GM13977 (cell line): Measurements from ENCODE around the gene COL6A5.

Source experiments
- DNase-seq: peaks from one replicate; pipeline ENCODE4 v3.0.0; 2012; ENCODE audit warnings: low spot score
- in situ Hi-C: fragments of 300-500 bp; cut with MboI; formaldehyde crosslinking; loops from one replicate; pipeline ENCODE4 v1.12.0; 2022; ENCODE audit warnings: low sequenced_read_pairs, low pct_unique_long_range_greater_than_20kb, mixed read lengths, inconsistent platforms; ENCODE audit not compliant: unreplicated experiment
- TF ChIP-seq, protein P1 (sequence below): IDR thresholded peaks from 2 replicates; pipeline ENCODE4 v1.5.1; 2012; ENCODE audit warnings: mild to moderate bottlenecking, control low read depth; ENCODE audit not compliant: insufficient read depth; ENCODE audit errors: extremely low read depth, missing control alignments

The COL6A5 gene

DNA sequence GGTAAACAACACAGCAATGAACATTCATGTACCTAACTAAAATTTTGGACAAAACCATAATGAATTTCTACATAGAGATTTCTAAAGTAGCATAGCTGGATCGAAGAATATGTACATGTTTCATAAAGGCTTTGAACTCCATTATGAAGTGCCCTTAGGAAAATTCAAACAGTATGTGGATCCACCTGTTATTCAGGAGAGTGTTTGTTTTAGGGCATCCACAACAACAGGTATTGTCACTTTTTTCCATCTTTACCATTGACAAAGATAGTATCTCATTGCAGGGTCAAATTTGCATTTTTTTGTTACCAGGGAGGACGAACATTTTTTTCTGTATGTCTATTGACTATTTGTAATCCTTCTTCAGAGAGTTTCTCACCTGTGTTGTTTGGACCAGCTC lies 75.0 kb downstream of the COL6A5 start:
- no peak for DNase-seq
- TF ChIP-seq, protein P1, sequence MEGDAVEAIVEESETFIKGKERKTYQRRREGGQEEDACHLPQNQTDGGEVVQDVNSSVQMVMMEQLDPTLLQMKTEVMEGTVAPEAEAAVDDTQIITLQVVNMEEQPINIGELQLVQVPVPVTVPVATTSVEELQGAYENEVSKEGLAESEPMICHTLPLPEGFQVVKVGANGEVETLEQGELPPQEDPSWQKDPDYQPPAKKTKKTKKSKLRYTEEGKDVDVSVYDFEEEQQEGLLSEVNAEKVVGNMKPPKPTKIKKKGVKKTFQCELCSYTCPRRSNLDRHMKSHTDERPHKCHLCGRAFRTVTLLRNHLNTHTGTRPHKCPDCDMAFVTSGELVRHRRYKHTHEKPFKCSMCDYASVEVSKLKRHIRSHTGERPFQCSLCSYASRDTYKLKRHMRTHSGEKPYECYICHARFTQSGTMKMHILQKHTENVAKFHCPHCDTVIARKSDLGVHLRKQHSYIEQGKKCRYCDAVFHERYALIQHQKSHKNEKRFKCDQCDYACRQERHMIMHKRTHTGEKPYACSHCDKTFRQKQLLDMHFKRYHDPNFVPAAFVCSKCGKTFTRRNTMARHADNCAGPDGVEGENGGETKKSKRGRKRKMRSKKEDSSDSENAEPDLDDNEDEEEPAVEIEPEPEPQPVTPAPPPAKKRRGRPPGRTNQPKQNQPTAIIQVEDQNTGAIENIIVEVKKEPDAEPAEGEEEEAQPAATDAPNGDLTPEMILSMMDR: no peak
- in situ Hi-C loops: no loop called here

DNA sequence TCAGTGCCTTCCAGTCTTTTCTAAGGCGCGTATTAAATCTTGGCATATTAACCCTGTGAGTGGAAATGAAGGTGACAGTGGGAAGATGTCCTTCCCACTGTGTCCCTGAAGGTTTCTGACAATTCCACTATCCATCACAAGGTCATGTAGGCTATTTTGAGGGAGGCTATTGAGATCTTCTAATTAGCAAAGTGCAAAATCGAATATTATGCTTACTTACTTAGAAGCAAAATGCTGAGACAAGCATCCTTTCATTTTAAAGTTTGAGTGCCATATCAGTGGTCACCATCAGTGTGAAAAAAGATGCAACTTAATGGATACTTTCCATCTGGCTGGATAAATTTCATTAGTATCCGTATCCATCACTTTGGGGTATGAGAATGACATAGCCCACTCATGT lies 77.6 kb downstream of the COL6A5 start:
- TF ChIP-seq, protein P1: no peak
- in situ Hi-C loops: no loop called here
- no peak for DNase-seq

DNA sequence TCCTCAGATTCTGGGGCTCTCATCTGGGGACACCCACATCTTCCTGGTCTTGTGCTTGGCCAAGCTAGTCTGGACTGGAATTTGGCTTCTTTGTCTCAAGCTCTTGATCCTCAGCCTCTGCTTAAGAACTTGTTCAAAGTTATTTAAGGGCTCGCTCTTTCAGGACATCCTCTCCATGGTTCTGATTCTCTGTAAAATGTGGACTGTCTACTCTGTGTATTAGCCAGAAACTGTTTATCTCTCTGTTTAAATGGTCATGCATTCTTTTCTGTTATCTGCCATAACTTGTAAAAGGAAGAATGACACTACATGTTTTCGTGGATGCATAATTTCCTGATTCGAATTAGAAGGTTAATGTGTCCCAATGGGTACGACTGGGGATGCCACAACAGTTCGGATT lies 79.4 kb downstream of the COL6A5 start:
- in situ Hi-C loops: no loop called here
- no peak for DNase-seq
- TF ChIP-seq, protein P1: no peak

DNA sequence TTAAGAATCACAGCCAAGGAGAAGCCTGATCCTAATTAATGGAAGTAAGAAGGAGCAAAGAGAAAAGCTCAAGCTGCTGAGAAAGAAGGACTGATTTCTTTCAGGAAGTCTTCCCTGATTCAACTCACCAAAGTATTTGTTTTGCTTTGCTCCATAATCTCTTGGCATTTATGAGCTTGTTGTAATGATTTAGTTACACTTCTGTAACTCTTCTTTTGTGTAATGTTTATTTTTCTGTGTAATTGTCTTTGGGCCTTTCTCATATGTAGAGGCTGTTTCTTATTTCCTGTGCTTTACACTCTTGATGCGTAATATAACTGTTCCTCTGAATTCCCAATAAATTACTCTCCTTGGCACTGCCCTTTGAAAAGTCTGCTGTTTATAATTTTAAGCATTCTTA lies 80.0 kb downstream of the COL6A5 start:
- TF ChIP-seq, protein P1: no peak
- DNase-seq: no peak
- in situ Hi-C loops: no loop called here

DNA sequence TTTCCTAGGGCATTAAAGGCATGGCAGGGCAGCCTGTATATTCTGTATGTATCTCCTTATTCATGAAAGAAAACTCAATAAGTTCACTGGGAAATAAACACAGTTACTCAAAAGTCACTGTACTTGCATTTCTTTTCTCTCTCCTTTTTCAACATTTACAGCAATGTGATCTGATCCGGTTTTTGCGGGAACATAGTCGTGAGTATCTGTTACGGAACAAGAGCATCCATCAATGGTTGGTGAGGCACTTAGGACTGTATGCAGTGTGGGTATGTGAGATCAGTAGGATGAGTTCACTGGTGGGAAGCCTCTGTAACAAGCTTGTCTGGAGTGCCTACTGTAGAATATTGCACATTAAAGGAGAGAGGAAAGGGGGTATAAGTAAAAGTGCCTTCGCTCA lies 80.7 kb downstream of the COL6A5 start:
- DNase-seq: no peak
- TF ChIP-seq, protein P1: no peak
- in situ Hi-C loops: no loop called here

DNA sequence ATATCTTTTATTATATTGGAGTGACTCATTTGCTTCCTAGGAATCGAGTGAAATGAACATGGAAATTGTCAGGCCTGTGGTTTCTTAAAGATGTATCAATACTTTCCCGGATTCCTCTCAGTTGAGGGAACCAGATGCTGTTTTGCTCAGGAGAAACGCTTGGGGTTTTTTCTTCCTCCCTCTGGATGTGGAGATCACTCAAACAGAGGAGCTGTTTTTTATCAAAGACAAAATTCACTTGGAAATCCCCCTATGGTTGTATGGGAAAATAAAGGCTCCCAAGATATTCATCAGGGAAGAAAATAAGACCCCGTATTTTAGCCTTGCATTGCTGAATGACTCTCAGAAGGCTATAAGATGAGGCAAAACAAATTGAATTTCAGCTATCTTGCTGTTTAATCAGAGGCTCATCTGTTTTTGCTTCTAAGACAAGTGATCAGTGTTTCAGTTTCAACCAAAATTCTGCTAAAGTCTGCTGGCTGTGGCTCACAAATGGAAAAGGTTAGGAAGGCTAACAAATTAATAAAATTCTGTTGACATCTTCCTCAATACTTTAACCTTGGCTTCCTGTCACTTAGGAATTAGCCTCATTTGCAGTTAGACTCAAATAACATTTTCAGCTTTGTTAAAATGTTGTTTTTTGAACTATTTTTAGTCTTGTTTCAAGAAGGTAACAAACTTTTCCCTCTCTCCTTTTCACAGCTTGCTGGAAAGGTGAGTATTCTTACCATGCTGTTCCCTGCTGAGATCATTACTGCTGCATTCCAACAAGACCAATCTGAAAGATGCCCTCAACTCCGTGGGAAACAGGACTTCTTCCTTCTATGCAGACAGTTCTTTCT lies 83.6 kb downstream of the COL6A5 start:
- TF ChIP-seq, protein P1: no peak
- in situ Hi-C loops: no loop called here
- DNase-seq: no peak
